Aorta (tissue), 5 donors: ENCODE results near the gene CPT1C. TPM values are rescaled to one million over a fixed set of nuclear protein-coding genes. Genes with fewer than 3 reads are reported as not detected.

ENCODE experiments used
- ATAC-seq: fragments of 200-7000 bp; cut with Tn5 transposase; one replicate; pipeline ENCODE4 v1.9.1; 2022; ENCODE audit warnings: moderate library complexity; ENCODE audit not compliant: low FRiP score
- DNase-seq, 2 donors: peaks; one replicate each; pipeline ENCODE4 v3.0.0-alpha.2; 2020
- H3K27ac ChIP-seq, 2 donors: one replicate each; pipeline ENCODE4 v1.5.1; 2013; ENCODE audit warnings: low read length in 2 of 2, mild to moderate bottlenecking in 2 of 2, moderate library complexity in 2 of 2, control low read depth in 1 of 2, inconsistent platforms in 1 of 2, low read depth in 1 of 2
- H3K27me3 ChIP-seq, 2 donors: one replicate each; pipeline ENCODE4 v1.6.1; 2013; ENCODE audit warnings: control low read depth in 1 of 2, low read length in 1 of 2, mild to moderate bottlenecking in 1 of 2, moderate library complexity in 1 of 2; ENCODE audit not compliant: insufficient read depth in 2 of 2, control insufficient read depth in 1 of 2
- H3K36me3 ChIP-seq, 2 donors: one replicate each; pipeline ENCODE4 v1.6.1; 2013; ENCODE audit warnings: control low read depth in 1 of 2, low read length in 1 of 2, mild to moderate bottlenecking in 1 of 2; ENCODE audit not compliant: insufficient read depth in 2 of 2, control insufficient read depth in 1 of 2
- H3K4me1 ChIP-seq, 2 donors: one replicate each; pipeline ENCODE4 v1.6.1; 2013; ENCODE audit warnings: low read length in 2 of 2, control low read depth in 1 of 2, mild to moderate bottlenecking in 1 of 2, moderate library complexity in 1 of 2; ENCODE audit not compliant: insufficient read depth in 2 of 2, control insufficient read depth in 1 of 2
- H3K4me3 ChIP-seq, 2 donors: one replicate each; pipeline ENCODE4 v1.5.1; 2013; ENCODE audit warnings: low read length in 2 of 2, control low read depth in 1 of 2, mild to moderate bottlenecking in 1 of 2
- H3K9me3 ChIP-seq: one replicate; pipeline ENCODE4 v1.6.1; 2013; ENCODE audit warnings: mild to moderate bottlenecking, low read length; ENCODE audit not compliant: control insufficient read depth
- WGBS, 2 donors: extraction: QIAGEN DNeasy Blood & Tissue Kit; methylation state at CpG; one replicate each; pipeline ENCODE4 v1.1.7; 2013; 5-methylcytosine and 5-hydroxymethylcytosine counted together
- intact Hi-C, 2 donors: fragments of 100-400 bp; cut with DNase I; formaldehyde crosslinking; loops; one replicate each; pipeline versions ENCODE4 v1.14.2 to v1.15.0; 2022
- polyA plus RNA-seq, 2 donors: library from polyadenylated mRNA; stranded (reverse); fragments of 200-250 nt; gene quantifications; one replicate each; pipeline ENCODE4 v1.2.3, GENCODE V29; 2013
- total RNA-seq, 2 donors: library from RNA; stranded (reverse); fragmentation: NEBNext Ultra II Directional; extraction: Animal tissue kit (Norgen Biotek cat#: 25700); gene quantifications; one replicate each; pipeline ENCODE4 v1.2.1, GENCODE V29; 2021
- donor health status: healthy with polysubstance abuse.
- donor health status: Bipolar disorder and iron deficiency.
- donor health status: DM: no; HTN: no; CAD: no.
- donor health status: DM: no; HTN: no; CAD: no.
- donor health status: DM: yes; HTN: yes; CAD: no.

Gene CPT1C
- total and polyA plus RNA-seq, 4 donors, result 1.9 to 24.4 (median 6.1) TPM

DNA sequence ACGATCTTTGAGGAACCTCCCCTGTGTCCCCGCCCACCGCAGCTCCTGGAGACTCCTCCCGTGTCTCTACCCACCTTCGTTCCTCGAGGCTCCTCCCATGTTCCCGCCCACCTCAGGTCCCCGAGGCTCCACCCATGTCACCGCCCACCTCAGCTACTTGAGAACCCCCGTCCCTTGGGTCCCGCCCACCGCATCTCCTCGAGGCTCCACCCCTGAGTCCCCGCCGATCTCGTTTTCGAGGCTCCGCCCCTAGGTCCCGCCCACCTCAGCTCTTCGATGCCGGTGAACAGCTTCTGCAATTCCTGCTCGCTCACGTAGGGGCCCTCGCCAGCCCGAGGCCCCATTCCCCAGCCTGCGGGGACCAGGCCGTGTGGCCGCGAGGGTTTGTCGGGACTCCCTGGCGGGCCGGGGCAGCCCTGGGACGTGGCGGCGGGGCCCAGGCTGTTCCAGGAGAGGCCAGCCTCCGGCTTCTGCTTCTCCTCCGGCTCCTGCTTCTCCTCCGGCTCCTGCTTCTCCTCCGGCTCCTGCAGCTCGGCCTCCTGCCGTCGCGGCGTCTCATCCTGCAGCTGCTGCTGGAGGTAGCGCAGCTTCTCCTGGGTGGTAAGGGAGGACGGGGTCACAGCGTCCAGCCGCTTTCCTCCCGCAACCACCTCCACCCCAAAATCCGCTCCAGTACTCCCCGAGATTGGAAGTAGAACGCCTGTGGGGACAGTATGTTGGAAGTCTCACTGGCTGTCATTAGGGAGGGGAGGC lies 55.5 kb downstream of the CPT1C start:
- 47 to 50% methylated on average over 49 to 52 of the region's 52 CpGs for WGBS, 2 donors
- intact Hi-C loops, result no loop called here

GRCh38 chr19:49749055-49749716 lies 58.3 kb downstream of the CPT1C start:
- Histone ChIP-seq H3K4me3 (no peak overlapping the region), H3K27ac (no peak overlapping the region), H3K4me1 (no peaks in the 10 kb centered on the region), H3K9me3 (no peaks in the 10 kb centered on the region), H3K36me3 (no peaks in the 10 kb centered on the region), H3K27me3 (no peaks in the 10 kb centered on the region)
- DNase-seq (no peak), ATAC-seq (no peak)
- intact Hi-C loops, result no loop called here
- 74 to 82% methylated on average over 6 of the region's 6 CpGs for WGBS, 2 donors

More for the DNA sequence above, 55.5 kb downstream of the CPT1C start:
- no peaks in the 10 kb centered on the region for H3K36me3 ChIP-seq
- H3K27ac ChIP-seq, result no peak overlapping the region
- H3K9me3 ChIP-seq, result no peaks in the 10 kb centered on the region
- H3K27me3 ChIP-seq, result no peaks in the 10 kb centered on the region
- no peaks in the 10 kb centered on the region for H3K4me1 ChIP-seq
- H3K4me3 ChIP-seq, result no peak overlapping the region
- DNase-seq (peak; percentile 83 to 85), ATAC-seq (peak; percentile 30)

DNA sequence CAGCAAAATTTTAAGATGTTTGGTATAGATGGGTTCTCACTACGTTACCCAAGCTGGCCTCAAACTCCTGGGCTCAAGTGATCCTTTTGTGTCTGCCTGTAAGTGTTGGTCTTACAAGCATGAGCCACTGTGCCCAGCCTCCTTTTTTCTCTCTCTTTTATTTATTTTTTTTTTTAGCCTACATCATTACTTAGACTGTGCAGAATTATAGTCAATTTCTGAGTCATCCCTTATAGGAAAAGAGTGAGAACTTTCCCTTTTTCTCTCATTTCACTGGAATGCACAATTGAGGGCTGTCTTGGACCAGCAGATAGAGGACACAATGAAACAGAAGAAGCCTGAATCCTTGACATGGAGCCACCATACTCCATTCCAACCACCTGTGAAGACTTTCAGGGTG lies 58.9 kb downstream of the CPT1C start:
- Histone ChIP-seq H3K27me3 (no peaks in the 10 kb centered on the region), H3K27ac (no peak overlapping the region), H3K4me3 (no peak overlapping the region), H3K9me3 (no peaks in the 10 kb centered on the region), H3K4me1 (no peaks in the 10 kb centered on the region), H3K36me3 (no peaks in the 10 kb centered on the region)
- DNase-seq (no peak), ATAC-seq (no peak)
- intact Hi-C loops, result loop anchor here in 1 of 2 donors (10.0 kb wide), 1 partner anchor 65 kb away; the partner anchor contains the start of gene ADM5
- 55 to 59% methylated on average over 1 of the region's 1 CpG for WGBS, 2 donors

DNA sequence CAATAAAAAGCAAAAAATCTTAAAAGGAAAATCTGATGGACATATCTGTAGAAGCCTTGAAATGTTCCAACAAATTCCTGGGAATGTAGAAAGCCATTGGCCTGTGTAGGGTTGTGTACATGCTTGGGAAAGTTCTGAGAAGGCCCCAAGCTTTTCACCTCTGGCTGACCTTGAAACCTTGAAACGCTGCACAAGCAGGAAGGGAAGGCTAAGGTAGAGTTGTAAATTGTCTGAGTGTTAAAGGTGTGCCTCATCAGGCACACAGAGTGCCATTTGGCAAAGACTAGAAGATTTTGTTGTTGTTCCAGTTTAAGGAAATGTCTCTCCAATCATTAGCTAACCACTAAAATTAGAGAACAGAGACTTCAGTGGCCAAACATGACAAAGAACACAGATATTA lies 61.8 kb downstream of the CPT1C start:
- Histone ChIP-seq H3K9me3 (no peaks in the 10 kb centered on the region), H3K4me1 (no peaks in the 10 kb centered on the region), H3K36me3 (no peaks in the 10 kb centered on the region), H3K4me3 (no peak overlapping the region), H3K27me3 (no peaks in the 10 kb centered on the region), H3K27ac (no peak overlapping the region)
- no peak for DNase-seq
- intact Hi-C loops, result loop anchor here in 1 of 2 donors (10.0 kb wide), 1 partner anchor 68 kb away; the partner anchor contains the start of gene ADM5
- 86 to 88% methylated on average over 1 of the region's 1 CpG for WGBS, 2 donors
- ATAC-seq, result no peak

DNA sequence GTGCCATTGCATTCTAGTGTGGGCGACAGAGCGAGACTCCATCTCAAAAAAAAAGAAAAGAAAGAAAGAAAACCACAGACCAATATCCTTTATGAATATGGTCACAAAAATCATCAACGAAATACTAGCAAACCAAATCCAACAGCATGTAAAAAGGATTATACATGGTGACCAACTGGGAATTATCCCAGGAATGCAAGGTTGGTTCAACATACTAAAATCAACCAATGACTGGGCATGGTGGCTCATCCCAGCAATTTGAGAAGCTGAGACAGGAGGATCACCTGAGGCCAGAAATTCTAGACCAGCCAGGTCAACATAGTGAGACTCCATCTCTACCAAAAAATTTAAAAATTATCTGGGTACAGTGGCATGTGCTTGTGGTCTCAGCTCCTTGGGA lies 65.0 kb downstream of the CPT1C start:
- 93 to 94% methylated on average over 3 of the region's 3 CpGs for WGBS, 2 donors
- Histone ChIP-seq H3K27me3 (no peaks in the 10 kb centered on the region), H3K27ac (no peak overlapping the region), H3K4me3 (no peak overlapping the region), H3K36me3 (no peaks in the 10 kb centered on the region), H3K4me1 (no peaks in the 10 kb centered on the region), H3K9me3 (no peaks in the 10 kb centered on the region)
- no peak for DNase-seq
- no peak for ATAC-seq
- intact Hi-C loops, result loop anchor here in 1 of 2 donors (10.0 kb wide), 1 partner anchor 71 kb away; the partner anchor contains the start of gene ADM5

GRCh38 chr19:49758292-49758691 lies 67.4 kb downstream of the CPT1C start:
- Histone ChIP-seq H3K36me3 (no peaks in the 10 kb centered on the region), H3K9me3 (no peaks in the 10 kb centered on the region), H3K4me3 (no peak overlapping the region), H3K27me3 (no peaks in the 10 kb centered on the region), H3K27ac (no peak overlapping the region), H3K4me1 (no peaks in the 10 kb centered on the region)
- ATAC-seq (no peak), DNase-seq (no peak)
- intact Hi-C loops, result loop anchor here in 1 of 2 donors (10.0 kb wide), 1 partner anchor 73 kb away; the partner anchor contains the start of gene ADM5
- WGBS, 2 donors, result 25 to 32% methylated on average over 7 of the region's 7 CpGs

GRCh38 chr19:49761249-49761624 lies 70.3 kb downstream of the CPT1C start:
- Histone ChIP-seq H3K27ac (no peak overlapping the region), H3K4me1 (no peaks in the 10 kb centered on the region), H3K27me3 (no peaks in the 10 kb centered on the region), H3K36me3 (no peaks in the 10 kb centered on the region), H3K4me3 (no peak overlapping the region), H3K9me3 (no peaks in the 10 kb centered on the region)
- intact Hi-C loops, result loop anchor here (10.0 kb wide), 2 partner anchors 104 to 236 kb away; partner anchors contain the start of genes PNKP (in 1 of the 2) and RCN3 (in 1 of the 2)
- no peak for DNase-seq
- 89 to 92% methylated on average over 1 of the region's 1 CpG for WGBS, 2 donors
- no peak for ATAC-seq

DNA sequence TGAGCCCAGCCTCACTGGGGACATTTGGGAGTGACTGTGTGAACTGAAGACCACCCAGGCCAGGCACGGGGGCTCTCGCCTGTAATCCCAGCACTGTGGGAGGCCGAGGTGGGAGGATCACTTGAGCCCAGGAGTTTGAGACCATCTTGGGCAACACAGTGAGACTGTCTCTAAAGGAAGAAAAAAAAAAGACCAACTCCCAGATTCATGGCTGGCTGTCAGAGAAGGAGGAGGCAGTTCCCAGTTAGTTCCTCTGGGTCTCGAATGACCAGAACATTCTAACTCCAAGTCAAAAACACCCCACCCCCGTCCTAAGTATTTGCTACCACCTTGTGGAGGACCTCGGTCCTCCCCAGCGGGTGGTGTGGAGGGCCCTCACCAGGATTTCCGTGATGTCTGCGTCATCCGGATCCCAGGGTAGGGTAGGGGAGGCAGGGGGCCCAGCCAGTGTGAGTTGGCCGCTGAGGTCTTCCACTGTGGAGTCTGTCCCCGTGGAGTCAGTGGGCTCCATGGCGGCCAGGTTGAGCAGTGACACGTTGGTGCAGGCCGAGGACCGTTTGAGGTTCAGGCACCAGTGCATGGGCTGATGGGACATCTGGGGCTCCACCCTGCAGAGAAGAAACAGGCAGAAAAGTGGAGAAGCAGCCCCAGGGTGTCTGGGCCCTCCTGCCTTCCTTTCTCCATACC lies 70.9 kb downstream of the CPT1C start:
- Histone ChIP-seq H3K27me3 (no peaks in the 10 kb centered on the region), H3K4me1 (no peaks in the 10 kb centered on the region), H3K4me3 (no peak overlapping the region), H3K36me3 (no peaks in the 10 kb centered on the region), H3K9me3 (no peaks in the 10 kb centered on the region), H3K27ac (no peak overlapping the region)
- ATAC-seq, result no peak
- WGBS, 2 donors, result 66 to 71% methylated on average over 16 of the region's 16 CpGs
- intact Hi-C loops, result loop anchor here (10.0 kb wide), 2 partner anchors 103 to 237 kb away; partner anchors contain the start of genes PNKP (in 1 of the 2) and RCN3 (in 1 of the 2)
- DNase-seq, result no peak
